ENCODE data around the gene OR10H1. TPM values are rescaled to one million over a fixed set of nuclear protein-coding genes. Genes with fewer than 3 reads are reported as not detected.

Gene OR10H1, protein sequence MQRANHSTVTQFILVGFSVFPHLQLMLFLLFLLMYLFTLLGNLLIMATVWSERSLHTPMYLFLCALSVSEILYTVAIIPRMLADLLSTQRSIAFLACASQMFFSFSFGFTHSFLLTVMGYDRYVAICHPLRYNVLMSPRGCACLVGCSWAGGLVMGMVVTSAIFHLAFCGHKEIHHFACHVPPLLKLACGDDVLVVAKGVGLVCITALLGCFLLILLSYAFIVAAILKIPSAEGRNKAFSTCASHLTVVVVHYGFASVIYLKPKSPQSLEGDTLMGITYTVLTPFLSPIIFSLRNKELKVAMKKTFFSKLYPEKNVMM
- not detected in 5 replicates for total RNA-seq (2022; extraction: Qiagen RNA extraction; ENCODE audit: low read depth)

DNA sequence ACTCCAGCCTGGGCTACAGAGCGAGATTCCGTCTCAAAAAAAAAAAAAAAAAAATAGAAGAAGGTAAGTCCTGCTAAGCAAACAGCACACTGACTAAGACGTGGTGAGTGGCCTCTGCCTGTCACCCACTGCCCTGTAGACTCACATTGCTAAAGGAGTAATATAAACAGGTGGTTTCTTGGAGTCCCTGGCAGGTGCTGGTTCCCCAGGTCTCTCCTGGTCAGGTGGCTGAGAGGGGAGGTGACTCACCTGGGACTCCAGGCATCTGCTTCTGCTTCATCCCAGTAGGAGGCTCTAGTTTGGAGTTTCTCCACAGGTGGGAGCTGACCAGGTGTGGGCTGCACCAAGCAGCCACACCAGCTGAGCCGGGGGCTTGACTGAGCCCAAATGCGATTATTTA is at the start of gene OR10H1:
Gene OR10H1 (minus strand): TSS at position 359 of the 400 bp plus-strand sequence. CDS start 7,627 bp downstream, outside the sequence.

DNA sequence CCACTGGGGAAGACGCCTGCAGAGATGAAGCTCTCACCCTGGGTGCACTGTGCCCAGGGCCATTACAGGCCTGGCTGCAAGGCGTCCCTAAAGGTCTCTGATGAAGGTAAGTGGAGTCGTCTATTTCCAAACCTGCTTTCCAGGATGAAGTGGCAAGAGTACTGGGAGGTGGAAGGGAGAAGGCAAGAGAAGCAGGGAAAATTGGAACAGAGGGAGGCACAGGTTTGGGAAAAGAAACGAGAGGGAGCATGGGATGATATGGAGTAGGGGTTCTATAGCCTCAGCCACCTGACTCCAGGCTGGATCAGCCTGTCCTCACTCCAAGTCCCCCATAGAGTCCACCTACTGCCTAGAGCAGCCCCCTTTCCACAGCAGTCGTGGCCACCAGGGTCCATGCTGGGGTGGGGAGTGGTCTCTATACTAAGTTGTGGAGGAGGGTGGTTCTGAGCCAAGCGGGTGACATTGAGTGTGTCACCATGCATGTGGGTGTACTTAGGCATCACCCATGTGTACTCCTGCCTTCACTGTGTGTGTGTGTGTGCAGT is 27.8 kb downstream of the OR10H1 start, which contains the start of gene OR10H5:
Gene OR10H5 (plus strand): TSS at position 51 of the 545 bp plus-strand sequence. CDS start 6,388 bp downstream, outside the sequence.

Other genes with a start within 250 kb of the OR10H1 start
- gene CYP4F8, start 200.4 kb downstream of the OR10H1 start, total RNA-seq (2022; extraction: Qiagen RNA extraction; ENCODE audit: low read depth) = not detected in 5 replicates
- 2.1 to 2.9 TPM (median 2.4 TPM) in 5 replicates for gene CYP4F3, start 174.8 kb downstream of the OR10H1 start, total RNA-seq (2022; extraction: Qiagen RNA extraction; ENCODE audit: low read depth)
- gene CYP4F12, start 142.6 kb downstream of the OR10H1 start, total RNA-seq (2022; extraction: Qiagen RNA extraction; ENCODE audit: low read depth) = 0.97 to 1.6 TPM (median 1.5 TPM) in 5 replicates
- gene OR10H2, start 87.6 kb downstream of the OR10H1 start, total RNA-seq (2022; extraction: Qiagen RNA extraction; ENCODE audit: low read depth) = not detected in 5 replicates
- gene OR10H3, start 77.7 kb downstream of the OR10H1 start, total RNA-seq (2022; extraction: Qiagen RNA extraction; ENCODE audit: low read depth) = not detected in 5 replicates
- not detected in 5 replicates for gene OR10H5, start 28.0 kb downstream of the OR10H1 start, total RNA-seq (2022; extraction: Qiagen RNA extraction; ENCODE audit: low read depth)
- gene CYP4F2, start 82.4 kb upstream of the OR10H1 start, total RNA-seq (2022; extraction: Qiagen RNA extraction; ENCODE audit: low read depth) = 0.07 to 0.49 TPM (median 0.21 TPM) in 4 of 5 replicates, not detected in the other
- gene CYP4F11, start 118.9 kb upstream of the OR10H1 start, total RNA-seq (2022; extraction: Qiagen RNA extraction; ENCODE audit: low read depth) = 5.7 to 7.2 TPM (median 6.5 TPM) in 5 replicates
- not detected in 5 replicates for gene OR10H4, start 133.3 kb upstream of the OR10H1 start, total RNA-seq (2022; extraction: Qiagen RNA extraction; ENCODE audit: low read depth)